ENCODE data around the gene UGT3A1.
"Not testable (repeated sequence)": the region's sequence is repeated elsewhere in the genome, so short reads cannot be mapped to it uniquely, and the experiment has no call there.

The UGT3A1 gene

DNA sequence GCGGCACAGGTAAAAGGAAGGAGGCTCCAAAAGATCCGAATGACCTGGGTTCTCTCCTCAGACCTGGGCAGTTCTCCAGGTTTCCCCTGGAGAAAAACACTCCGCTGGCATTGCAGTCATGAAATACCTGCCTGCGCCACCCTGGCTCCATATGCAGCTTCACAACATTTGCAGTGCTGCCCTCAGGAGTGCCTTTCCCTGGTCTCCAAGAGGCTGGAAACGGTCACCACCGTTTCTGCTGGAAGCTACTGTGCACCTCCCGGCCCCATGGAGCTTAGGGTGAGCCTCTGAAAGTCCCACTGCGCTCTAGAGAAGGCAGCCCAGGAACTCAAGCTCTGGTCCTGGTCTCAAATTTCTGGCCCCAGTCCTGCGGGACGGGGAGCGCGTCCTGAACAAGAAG lies 670 bp downstream of the UGT3A1 start:
- ChIA-PET CTCF (no interaction called here), POLR2A (no interaction called here)
- no peak for DNase-seq (ENCODE audit: extremely low spot score)
- TF ChIP-seq, protein P1, sequence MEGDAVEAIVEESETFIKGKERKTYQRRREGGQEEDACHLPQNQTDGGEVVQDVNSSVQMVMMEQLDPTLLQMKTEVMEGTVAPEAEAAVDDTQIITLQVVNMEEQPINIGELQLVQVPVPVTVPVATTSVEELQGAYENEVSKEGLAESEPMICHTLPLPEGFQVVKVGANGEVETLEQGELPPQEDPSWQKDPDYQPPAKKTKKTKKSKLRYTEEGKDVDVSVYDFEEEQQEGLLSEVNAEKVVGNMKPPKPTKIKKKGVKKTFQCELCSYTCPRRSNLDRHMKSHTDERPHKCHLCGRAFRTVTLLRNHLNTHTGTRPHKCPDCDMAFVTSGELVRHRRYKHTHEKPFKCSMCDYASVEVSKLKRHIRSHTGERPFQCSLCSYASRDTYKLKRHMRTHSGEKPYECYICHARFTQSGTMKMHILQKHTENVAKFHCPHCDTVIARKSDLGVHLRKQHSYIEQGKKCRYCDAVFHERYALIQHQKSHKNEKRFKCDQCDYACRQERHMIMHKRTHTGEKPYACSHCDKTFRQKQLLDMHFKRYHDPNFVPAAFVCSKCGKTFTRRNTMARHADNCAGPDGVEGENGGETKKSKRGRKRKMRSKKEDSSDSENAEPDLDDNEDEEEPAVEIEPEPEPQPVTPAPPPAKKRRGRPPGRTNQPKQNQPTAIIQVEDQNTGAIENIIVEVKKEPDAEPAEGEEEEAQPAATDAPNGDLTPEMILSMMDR (IDR thresholded peaks at IDR 0.05; ENCODE audit: control extremely low read depth, extremely low read depth, low read depth, missing control alignments), result no peak

DNA sequence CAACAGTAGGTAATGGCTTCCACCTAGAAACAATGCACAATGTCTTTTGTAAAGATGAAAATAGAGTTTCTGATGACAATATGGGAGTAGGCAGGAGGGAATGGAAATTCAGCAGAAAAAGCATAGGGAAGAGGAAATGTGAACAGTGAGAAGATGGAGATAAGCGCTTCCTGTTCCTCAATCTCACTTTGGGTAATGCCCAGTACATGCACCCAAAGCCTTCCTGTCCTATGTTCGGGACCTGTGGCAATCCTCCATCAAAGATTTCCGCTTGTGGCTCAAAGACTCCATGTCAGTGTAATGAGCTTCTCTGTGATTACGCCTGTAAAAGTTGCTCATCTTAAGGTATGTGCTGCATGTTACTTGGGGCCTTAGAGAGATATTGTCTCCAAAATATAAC lies 2.7 kb downstream of the UGT3A1 start:
- CTCF ChIA-PET, result interaction anchor here (1.1 to 1.4 kb wide), 2 partner anchors 10 to 14 kb away, joined by 3 to 4 read pairs; no protein-coding TSS in a partner anchor
- TF ChIP-seq, protein P1 (IDR thresholded peaks at IDR 0.05; ENCODE audit: control extremely low read depth, extremely low read depth, low read depth, missing control alignments), result no peak
- no peak for DNase-seq (ENCODE audit: extremely low spot score)
- POLR2A ChIA-PET, result no interaction called here

DNA sequence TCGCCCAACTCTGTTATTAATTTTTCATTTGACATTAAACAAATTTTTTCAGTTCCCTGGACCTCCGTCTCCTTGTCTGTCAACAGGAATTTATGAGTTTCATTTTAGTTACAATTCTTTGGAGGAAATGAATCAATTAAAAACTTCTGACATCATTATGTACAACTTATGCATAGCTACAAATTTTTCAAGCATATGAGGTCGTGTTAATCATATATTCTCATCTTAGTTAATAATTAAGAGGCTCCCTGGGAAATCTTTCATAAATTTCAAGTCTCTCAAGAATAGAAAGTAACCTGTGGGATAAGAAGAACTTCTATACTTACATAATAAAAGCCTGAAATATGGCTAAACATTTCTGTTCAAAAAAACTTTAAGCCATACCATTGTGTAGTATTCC lies 3.4 kb downstream of the UGT3A1 start:
- CTCF ChIA-PET, result interaction anchor here (1.4 kb wide), 1 partner anchor 11 kb away, joined by 4 read pairs; no protein-coding TSS in a partner anchor
- no peak for DNase-seq (ENCODE audit: extremely low spot score)
- POLR2A ChIA-PET, result no interaction called here

DNA sequence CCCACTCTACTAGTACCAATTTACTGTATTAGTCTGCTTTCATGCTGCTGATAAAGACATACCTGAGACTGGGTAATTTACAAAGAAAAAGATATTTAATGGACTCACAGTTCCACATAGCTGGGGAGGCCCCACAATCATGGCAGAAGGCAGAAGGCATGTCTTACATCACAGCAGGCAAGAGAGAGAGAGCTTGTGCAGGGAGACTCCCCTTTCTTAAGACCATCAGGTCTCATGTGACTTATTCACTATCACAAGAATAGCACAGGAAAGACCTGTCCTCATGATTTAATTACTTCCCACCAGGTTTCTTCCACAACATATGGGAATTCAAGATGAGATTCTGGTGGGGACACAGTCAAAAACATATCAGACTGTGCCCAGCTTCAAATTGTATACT lies 11.5 kb downstream of the UGT3A1 start:
- TF ChIP-seq, protein P1 (IDR thresholded peaks at IDR 0.05; ENCODE audit: control extremely low read depth, extremely low read depth, low read depth, missing control alignments), result no peak
- ChIA-PET POLR2A (no interaction called here), CTCF (interaction anchor here (1.3 kb wide), 1 partner anchor 18 kb away, joined by 3 read pairs; no protein-coding TSS in a partner anchor)
- DNase-seq (ENCODE audit: extremely low spot score), result no peak

More for the DNA sequence above, 3.4 kb downstream of the UGT3A1 start:
- TF ChIP-seq, protein P1 (IDR thresholded peaks at IDR 0.05; ENCODE audit: control extremely low read depth, extremely low read depth, low read depth, missing control alignments), result no peak

DNA sequence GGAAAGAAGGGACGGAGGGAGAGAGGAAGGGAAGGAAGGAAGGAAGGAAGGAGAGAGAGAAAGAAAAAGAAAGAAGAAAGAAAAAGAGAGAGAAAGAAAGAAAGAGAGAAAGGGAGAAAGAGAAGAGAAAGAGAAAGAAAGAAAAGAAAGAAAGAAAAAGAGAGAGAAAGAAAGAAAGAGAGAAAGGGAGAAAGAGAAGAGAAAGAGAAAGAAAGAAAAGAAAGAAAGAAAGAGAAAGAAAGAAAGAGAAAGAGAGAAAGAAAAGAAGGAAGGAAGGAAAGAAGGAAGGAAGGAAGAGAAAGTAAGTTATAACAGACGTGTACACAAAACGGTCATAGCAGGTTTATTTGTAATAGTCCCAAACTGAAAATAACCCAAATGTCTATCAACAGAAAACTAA lies 14.3 kb downstream of the UGT3A1 start:
- CTCF ChIA-PET; POLR2A ChIA-PET; DNase-seq (ENCODE audit: extremely low spot score): not testable (repeated sequence)

DNA sequence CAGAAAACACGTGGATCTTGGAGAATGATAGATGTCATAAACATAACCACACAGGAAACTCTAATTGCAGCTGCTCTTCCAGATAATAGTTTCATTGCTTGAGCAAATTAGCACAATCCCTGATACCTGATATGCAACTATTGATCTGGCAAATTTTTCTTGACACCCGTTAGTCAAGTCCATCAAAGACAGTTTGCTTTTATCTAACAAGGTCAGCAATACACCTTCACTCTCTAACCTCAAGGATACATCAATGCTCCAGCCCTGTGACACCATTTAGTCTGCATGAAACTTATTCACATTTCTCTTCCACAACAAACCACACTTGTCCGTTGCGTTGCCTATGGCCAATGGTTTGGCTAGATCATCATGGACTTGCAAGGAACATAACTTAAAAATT lies 16.6 kb downstream of the UGT3A1 start:
- TF ChIP-seq, protein P1 (IDR thresholded peaks at IDR 0.05; ENCODE audit: control extremely low read depth, extremely low read depth, low read depth, missing control alignments), result no peak
- CTCF ChIA-PET, result no interaction called here
- POLR2A ChIA-PET, result no interaction called here
- no peak for DNase-seq (ENCODE audit: extremely low spot score)

DNA sequence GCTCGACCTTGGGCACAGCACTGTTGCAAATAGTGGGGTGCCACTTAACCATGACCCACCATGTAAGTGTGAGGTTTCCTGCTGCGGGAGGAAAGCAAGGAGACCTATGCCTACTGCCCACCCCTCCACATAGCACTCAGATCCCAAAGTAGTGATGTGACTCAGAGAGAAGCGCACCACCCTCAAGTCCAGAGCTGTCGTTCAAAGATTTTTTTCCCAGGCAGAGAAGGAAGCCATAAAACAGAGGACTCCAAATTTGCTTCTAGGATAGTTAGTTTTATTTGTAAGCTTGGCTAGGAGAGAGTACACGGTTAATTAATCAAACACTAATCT lies 19.3 kb downstream of the UGT3A1 start:
- TF ChIP-seq, protein P1 (IDR thresholded peaks at IDR 0.05; ENCODE audit: control extremely low read depth, extremely low read depth, low read depth, missing control alignments), result no peak
- ChIA-PET POLR2A (no interaction called here), CTCF (no interaction called here)
- DNase-seq (ENCODE audit: extremely low spot score), result no peak
